Duodenal mucosa (tissue), 2 donors: ENCODE results near the gene CT47C1.

Experiments
- H3K27ac ChIP-seq: one replicate; pipeline ENCODE4 v1.7.0; 2013; ENCODE audit warnings: low read depth, low read length
- H3K27me3 ChIP-seq, 2 donors: one replicate each; pipeline ENCODE4 v1.7.0; 2013; ENCODE audit warnings: low read length in 2 of 2, control low read depth in 1 of 2; ENCODE audit not compliant: insufficient read depth in 2 of 2, control insufficient read depth in 1 of 2
- H3K36me3 ChIP-seq, 2 donors: one replicate each; pipeline ENCODE4 v1.7.0; 2013; ENCODE audit warnings: low read length in 2 of 2, control low read depth in 1 of 2; ENCODE audit not compliant: insufficient read depth in 2 of 2, control insufficient read depth in 1 of 2
- H3K4me1 ChIP-seq, 2 donors: one replicate each; pipeline ENCODE4 v1.7.0; 2013; ENCODE audit warnings: low read length in 2 of 2, control low read depth in 1 of 2; ENCODE audit not compliant: insufficient read depth in 2 of 2, control insufficient read depth in 1 of 2
- H3K4me3 ChIP-seq, 2 donors: one replicate each; pipeline ENCODE4 v1.7.0; 2013; ENCODE audit warnings: low read length in 2 of 2, low read depth in 1 of 2
- H3K9ac ChIP-seq, 2 donors: one replicate each; pipeline ENCODE4 v1.7.0; 2013; ENCODE audit warnings: low read length in 2 of 2, low read depth in 1 of 2
- H3K9me3 ChIP-seq, 2 donors: one replicate each; pipeline ENCODE4 v1.7.0; 2013; ENCODE audit warnings: low read length in 2 of 2, control low read depth in 1 of 2; ENCODE audit not compliant: control insufficient read depth in 1 of 2

Gene CT47C1

DNA sequence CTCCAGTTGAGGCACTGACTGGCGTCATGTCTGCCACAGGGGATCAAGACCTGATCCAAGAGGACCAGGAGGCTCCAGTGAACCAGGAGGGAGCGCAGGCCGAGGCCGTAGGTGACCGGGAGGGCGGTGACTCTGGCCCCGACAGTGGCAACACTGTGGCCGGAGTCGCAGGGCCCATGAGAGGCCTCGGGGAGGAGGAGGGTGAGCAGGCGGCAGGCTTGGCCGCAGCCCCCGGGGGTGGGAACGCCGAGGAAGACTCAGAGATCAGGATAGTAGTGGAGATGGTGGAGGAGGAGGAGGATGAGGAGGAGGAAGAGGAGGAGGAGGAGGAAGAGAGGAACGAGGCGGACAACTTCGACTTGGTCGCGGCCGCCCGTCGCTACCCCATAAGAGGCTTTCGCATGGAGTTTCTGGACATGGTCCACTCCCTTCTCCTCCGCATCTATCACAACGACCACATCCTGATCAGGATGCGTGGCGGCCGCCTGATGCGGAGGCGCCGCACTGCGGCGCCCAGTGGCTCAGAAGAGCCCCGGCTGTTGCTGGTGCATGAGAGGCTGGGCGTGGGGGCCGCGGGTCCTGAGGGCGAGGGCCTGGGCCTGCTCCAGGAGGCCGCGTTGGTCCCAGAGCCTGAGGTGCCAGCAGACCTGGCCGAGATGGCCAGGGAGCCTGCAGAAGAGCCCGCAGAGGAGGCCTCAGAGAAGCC, 560 bp downstream of the CT47C1 start:
- no peaks in the 10 kb centered on the region for H3K36me3 ChIP-seq
- H3K27me3 ChIP-seq = no peaks in the 10 kb centered on the region
- no peaks in the 10 kb centered on the region for H3K4me1 ChIP-seq
- H3K4me3 ChIP-seq = no peak overlapping the region
- H3K27ac ChIP-seq = no peak overlapping the region
- H3K9ac ChIP-seq = no peak overlapping the region
- H3K9me3 ChIP-seq = no peaks in the 10 kb centered on the region

DNA sequence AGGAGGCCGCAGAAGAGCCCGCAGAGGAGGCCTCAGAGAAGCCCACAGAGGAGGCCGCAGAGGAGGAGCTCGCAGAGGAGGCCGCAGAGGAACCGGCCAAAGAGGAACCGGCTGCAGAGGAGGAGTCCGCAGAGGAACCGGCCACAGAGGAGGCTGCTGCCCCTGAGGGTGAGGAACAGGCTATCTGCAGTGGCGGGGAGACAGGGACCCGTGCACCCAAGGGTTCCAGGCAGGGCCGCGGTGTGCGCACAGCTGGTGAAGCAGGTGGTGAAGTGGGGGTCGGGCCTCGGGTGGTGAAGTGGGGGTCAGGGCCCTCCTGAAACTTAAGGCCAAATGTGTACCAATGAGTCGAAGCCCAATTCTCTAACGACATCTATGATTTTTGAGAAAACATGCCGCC, 1.1 kb downstream of the CT47C1 start:
- Histone ChIP-seq H3K27me3 (no peaks in the 10 kb centered on the region), H3K27ac (no peak overlapping the region), H3K36me3 (no peaks in the 10 kb centered on the region)

DNA sequence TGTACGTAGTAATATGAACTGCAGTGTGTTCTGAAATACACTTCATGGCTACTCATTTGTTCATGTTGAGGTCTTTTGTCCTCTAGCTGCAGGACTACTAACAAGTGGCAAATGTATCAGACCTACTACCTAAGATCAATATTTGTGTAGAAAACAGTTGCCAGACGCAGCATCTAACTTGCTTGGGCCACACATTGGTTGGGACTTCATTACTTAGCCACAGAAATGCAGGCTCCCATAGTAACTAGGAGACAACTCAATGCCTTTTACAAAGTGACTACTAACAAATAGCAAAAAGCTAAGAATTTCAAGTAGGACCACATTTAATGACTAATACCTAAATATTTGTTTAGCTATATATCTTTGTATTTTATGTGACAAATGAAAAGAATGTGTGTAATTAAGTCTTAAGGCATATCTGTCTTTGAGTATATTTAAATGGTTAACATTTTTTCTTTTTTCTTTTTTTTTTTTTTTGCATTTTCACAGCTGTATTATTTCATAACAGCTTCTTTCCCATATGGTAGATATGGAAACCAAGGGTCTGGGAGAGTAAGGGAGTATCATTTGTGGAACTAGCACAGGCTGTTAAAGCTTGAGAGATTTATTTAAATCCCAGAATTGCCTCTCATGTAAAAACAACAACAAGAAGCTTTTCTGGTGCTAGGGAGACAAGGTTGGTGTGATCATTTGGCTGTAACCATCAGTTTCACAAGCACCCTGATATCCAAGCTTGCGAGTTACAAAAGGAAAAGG, 2.7 kb downstream of the CT47C1 start:
- H3K9me3 ChIP-seq = no peaks in the 10 kb centered on the region
- no peak overlapping the region for H3K4me3 ChIP-seq
- no peaks in the 10 kb centered on the region for H3K36me3 ChIP-seq
- H3K27me3 ChIP-seq = no peaks in the 10 kb centered on the region
- H3K27ac ChIP-seq = no peak overlapping the region
- H3K9ac ChIP-seq = no peak overlapping the region
- no peaks in the 10 kb centered on the region for H3K4me1 ChIP-seq

More for the DNA sequence above, 1.1 kb downstream of the CT47C1 start:
- no peak overlapping the region for H3K9ac ChIP-seq
- H3K4me3 ChIP-seq = no peak overlapping the region
- H3K4me1 ChIP-seq = no peaks in the 10 kb centered on the region
- no peaks in the 10 kb centered on the region for H3K9me3 ChIP-seq

DNA sequence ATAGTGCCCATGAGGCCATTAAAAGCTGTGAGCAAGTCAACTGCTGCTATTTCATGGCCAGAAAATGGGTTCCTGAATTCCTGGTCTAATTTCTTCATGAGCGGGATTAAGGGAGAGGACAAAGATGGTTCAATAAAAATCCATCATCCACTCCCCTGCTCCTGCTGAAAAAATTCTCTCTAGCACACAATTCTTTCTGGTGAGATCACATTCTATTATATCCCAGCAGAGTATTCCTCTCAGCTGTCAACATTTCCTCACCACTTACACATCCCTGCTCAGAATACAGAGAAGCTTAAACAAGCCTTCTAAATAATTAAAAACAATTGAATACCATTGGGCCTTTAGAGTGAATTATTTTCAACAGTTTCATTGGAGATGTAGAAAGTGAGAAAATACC, 9.5 kb downstream of the CT47C1 start:
- no peak overlapping the region for H3K4me3 ChIP-seq
- no peaks in the 10 kb centered on the region for H3K36me3 ChIP-seq
- no peaks in the 10 kb centered on the region for H3K4me1 ChIP-seq
- no peak overlapping the region for H3K9ac ChIP-seq
- no peaks in the 10 kb centered on the region for H3K27me3 ChIP-seq
- no peak overlapping the region for H3K27ac ChIP-seq
- no peaks in the 10 kb centered on the region for H3K9me3 ChIP-seq

DNA sequence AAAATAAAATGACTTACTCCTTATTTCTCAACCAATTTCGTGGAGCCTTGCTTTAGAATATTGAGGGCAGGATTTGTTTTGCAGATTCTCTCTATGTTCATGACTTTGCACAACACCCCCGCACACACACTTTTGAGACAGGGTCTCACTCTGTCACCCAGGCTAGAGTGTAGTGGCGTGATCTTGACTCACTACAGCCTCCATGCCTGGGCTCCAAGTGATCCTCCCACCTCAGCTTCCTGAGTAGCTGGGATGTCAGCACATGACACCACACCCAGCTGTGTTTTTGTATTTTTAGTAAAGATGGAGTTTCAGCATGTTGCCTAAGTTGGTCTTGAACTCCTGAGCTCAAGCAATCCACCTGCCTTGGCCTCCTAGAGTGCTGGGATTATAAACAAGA, 12.0 kb downstream of the CT47C1 start:
- H3K9ac ChIP-seq = no peak overlapping the region
- H3K27me3 ChIP-seq = no peaks in the 10 kb centered on the region

DNA sequence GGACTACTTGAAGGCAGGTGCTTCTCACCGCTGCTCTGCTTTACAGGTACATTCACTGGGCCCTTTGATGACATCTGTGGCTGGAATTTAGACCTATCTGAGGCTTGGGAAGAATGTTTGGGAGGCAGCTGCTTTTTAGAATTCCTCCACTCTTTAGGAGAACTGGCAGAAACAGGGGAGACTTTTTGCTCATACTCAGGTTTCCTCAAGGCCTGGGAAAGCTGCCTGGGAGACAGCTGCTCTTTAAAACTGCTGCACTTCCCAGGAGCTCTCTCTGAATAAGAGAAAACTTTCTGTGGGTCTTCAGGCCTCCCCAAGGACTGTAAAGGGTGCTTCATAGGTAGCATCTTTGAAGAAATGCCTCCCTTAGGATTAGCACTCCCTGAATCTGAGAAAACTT, 14.3 kb downstream of the CT47C1 start:
- Histone ChIP-seq H3K4me1 (no peaks in the 10 kb centered on the region), H3K9ac (no peak overlapping the region), H3K36me3 (no peaks in the 10 kb centered on the region), H3K4me3 (no peak overlapping the region), H3K9me3 (no peaks in the 10 kb centered on the region), H3K27me3 (no peaks in the 10 kb centered on the region), H3K27ac (no peak overlapping the region)

More for the DNA sequence above, 12.0 kb downstream of the CT47C1 start:
- H3K9me3 ChIP-seq = no peaks in the 10 kb centered on the region
- H3K36me3 ChIP-seq = no peaks in the 10 kb centered on the region
- H3K27ac ChIP-seq = no peak overlapping the region
- no peaks in the 10 kb centered on the region for H3K4me1 ChIP-seq
- H3K4me3 ChIP-seq = no peak overlapping the region

DNA sequence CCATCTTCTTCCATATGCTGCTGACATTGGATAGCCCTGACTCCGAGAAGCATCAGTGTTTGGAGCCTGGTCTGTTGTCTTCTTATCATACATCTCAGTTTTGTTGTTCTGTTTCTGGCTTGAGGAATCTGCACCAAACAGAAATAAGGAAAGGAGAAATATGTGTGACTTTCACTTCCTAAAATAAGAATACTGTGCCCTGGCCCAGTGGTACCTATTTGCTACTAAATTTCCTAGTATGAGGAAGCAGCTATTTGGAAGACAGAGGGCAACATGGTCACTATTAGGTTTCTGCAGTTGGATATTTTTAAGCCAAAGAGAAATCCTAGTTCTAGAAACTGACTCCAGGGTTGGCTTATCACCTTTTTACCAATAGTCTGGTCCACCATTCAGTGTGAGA, 16.8 kb downstream of the CT47C1 start:
- no peak overlapping the region for H3K27ac ChIP-seq
- no peak overlapping the region for H3K9ac ChIP-seq
- H3K36me3 ChIP-seq = no peaks in the 10 kb centered on the region
- no peaks in the 10 kb centered on the region for H3K9me3 ChIP-seq
- H3K27me3 ChIP-seq = no peaks in the 10 kb centered on the region
- no peaks in the 10 kb centered on the region for H3K4me1 ChIP-seq
- H3K4me3 ChIP-seq = no peak overlapping the region

DNA sequence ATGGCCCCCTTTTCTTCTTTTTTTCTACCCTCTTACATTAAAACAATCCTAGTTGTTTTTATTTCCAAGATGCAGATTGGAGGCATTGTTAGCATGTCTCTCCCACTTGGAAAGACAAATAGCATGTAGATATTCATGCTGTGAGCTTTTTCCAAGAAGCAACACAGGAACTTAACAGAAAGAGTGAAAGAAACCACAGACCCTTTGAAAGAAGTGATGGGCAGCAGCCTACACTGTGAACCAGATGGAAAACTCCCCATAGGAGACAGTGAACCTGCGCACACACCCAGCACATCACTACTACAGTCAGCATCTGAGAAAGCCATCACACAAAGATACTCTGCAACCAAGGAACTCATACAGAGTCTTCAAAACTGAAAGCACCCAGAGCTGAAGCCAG, 17.8 kb downstream of the CT47C1 start:
- Histone ChIP-seq H3K9ac (no peak overlapping the region), H3K4me1 (no peaks in the 10 kb centered on the region), H3K27ac (no peak overlapping the region), H3K4me3 (no peak overlapping the region), H3K9me3 (no peaks in the 10 kb centered on the region), H3K36me3 (no peaks in the 10 kb centered on the region), H3K27me3 (no peaks in the 10 kb centered on the region)

DNA sequence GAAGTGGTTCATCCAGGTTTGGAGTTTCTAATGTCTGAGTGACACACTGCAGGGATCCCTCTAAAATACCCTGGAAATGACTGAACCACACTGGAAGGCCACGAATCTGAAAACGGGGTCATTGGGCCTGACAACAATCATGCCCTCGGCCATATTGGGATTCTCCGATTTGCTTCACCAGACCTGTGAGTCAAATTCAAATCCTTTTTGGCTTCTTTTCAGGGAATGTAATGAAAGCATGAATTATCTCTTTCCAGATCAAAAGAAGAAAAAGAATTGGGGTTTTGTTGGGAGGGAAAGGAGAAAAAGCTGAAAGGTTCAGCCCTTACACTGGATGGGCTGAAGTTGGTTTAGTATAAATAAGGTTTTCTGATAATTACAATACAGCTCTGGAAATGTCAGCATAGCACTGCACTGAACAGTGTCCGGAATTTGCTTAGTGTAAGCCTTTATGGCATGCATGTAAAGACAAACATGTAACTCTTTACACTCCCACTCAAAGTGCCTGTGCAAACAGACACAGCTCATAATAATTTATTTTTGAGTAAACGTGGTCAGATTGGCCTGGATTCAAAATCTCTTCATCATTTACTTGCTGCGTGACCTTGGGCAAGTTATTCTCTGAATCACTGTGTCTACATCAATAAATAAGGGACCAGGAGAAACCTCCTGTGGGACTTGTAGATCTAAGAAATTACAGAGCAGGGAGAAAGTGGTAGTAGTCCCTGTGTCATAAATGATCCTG, 21.4 kb downstream of the CT47C1 start:
- Histone ChIP-seq H3K27me3 (no peaks in the 10 kb centered on the region), H3K9ac (no peak overlapping the region), H3K27ac (no peak overlapping the region), H3K9me3 (no peaks in the 10 kb centered on the region), H3K4me1 (no peaks in the 10 kb centered on the region), H3K36me3 (no peaks in the 10 kb centered on the region), H3K4me3 (no peak overlapping the region)

DNA sequence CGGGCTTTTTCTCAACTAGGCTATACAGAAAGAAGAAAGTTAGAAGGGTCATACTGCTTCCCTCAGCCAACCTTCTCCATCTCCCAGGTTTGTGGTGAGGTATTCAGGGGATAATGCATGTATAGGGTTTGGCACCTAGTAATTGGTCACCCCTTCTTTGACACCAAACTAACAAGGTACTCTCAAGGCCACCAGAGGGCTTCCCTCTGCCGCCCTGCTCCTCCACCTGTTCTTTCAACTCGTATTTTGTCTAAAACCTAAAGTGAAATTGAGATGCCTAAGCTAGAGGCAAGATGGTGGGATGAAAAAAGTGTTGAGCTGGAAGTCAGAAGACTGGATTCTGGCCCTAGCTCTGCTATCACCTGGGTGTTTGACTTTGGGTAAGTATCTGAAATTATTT, 22.0 kb downstream of the CT47C1 start:
- Histone ChIP-seq H3K9me3 (no peaks in the 10 kb centered on the region), H3K27ac (no peak overlapping the region), H3K4me1 (no peaks in the 10 kb centered on the region), H3K4me3 (no peak overlapping the region), H3K27me3 (no peaks in the 10 kb centered on the region), H3K36me3 (no peaks in the 10 kb centered on the region), H3K9ac (no peak overlapping the region)
